Measurements from ENCODE around the gene KLHDC4.
"Not testable (repeated sequence)": the region's sequence is repeated elsewhere in the genome, so short reads cannot be mapped to it uniquely, and the experiment has no call there.

DNA sequence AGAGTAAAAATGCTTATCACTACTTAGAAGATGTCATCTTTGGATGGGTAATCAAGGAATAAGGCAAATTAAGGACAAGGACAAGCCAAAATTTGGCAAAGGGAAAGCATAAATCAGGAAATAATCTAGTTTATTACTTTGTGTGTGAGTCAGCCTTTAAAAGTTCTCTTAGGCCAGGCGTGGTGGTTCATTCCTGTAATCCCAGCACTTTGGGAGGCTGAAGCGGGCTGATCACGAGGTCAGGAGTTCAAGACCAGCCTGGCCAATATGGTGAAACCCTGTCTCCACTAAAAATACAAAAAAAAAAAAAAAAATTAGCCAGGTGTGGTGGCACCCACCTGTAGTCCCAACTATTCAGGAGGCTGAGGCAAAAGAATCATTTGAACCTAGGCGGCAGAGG lies 1.7 kb upstream of the KLHDC4 start:
- TF ChIP-seq, protein P1, sequence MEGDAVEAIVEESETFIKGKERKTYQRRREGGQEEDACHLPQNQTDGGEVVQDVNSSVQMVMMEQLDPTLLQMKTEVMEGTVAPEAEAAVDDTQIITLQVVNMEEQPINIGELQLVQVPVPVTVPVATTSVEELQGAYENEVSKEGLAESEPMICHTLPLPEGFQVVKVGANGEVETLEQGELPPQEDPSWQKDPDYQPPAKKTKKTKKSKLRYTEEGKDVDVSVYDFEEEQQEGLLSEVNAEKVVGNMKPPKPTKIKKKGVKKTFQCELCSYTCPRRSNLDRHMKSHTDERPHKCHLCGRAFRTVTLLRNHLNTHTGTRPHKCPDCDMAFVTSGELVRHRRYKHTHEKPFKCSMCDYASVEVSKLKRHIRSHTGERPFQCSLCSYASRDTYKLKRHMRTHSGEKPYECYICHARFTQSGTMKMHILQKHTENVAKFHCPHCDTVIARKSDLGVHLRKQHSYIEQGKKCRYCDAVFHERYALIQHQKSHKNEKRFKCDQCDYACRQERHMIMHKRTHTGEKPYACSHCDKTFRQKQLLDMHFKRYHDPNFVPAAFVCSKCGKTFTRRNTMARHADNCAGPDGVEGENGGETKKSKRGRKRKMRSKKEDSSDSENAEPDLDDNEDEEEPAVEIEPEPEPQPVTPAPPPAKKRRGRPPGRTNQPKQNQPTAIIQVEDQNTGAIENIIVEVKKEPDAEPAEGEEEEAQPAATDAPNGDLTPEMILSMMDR (IDR thresholded peaks at IDR 0.05) = not testable (repeated sequence)
- not testable (repeated sequence) for TF ChIP-seq POLR2A, EP300 (IDR thresholded peaks at IDR 0.05)
